ENCODE measurements around the gene SRRM1.

SRRM1 gene

DNA sequence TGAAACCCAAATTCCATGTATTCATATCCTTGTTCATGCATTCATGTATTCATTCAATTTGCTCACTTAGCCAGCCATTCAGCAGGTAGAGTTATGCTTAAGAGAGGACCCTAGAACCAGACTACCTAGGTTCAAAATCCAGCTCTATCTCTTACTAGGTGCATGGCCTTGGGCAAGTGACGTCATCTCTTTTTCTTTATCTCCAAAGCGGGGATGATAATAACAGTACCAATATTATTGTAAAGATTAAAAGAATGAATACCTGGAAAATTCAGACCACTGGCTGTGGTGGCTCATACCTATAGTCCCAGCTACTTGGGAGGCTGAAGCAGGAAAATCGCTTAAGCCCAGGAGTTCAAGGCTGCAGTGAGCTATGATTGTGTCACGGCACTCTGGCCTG is 68.2 kb downstream of the SRRM1 start:
- H3K4me3 ChIP-seq (ENCODE audit: low read depth, low read length) = no peak overlapping the region
- in situ Hi-C loops (cut with HindIII; ENCODE audit: low sequenced_read_pairs) = no loop called here
- DNase-seq (ENCODE audit: low read depth, low spot score) = no peak
- TF ChIP-seq, protein P1, sequence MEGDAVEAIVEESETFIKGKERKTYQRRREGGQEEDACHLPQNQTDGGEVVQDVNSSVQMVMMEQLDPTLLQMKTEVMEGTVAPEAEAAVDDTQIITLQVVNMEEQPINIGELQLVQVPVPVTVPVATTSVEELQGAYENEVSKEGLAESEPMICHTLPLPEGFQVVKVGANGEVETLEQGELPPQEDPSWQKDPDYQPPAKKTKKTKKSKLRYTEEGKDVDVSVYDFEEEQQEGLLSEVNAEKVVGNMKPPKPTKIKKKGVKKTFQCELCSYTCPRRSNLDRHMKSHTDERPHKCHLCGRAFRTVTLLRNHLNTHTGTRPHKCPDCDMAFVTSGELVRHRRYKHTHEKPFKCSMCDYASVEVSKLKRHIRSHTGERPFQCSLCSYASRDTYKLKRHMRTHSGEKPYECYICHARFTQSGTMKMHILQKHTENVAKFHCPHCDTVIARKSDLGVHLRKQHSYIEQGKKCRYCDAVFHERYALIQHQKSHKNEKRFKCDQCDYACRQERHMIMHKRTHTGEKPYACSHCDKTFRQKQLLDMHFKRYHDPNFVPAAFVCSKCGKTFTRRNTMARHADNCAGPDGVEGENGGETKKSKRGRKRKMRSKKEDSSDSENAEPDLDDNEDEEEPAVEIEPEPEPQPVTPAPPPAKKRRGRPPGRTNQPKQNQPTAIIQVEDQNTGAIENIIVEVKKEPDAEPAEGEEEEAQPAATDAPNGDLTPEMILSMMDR (IDR thresholded peaks at IDR 0.05; ENCODE audit: low read depth, low read length) = no peak

DNA sequence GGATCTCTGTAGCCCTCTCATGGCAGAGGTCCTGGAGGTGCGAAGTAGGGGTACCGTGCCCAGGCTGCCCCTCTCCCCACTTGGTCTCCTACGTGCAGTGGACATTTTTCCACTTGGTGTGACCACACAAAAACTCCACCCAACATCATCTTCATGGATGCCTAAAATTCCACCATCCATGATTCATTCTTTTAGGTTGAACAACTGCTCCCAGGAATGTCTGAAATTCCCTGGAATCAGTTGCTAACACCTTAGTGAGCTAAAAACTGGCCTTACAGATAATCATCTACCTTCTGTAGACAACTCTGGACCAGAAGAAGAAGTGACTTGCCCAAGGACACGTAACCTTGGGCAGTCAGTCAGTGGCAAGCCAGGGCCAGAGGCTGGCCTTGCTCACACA is 70.1 kb downstream of the SRRM1 start:
- in situ Hi-C loops (cut with HindIII; ENCODE audit: low sequenced_read_pairs) = no loop called here
- H3K4me3 ChIP-seq (ENCODE audit: low read depth, low read length) = no peak overlapping the region
- no peak for DNase-seq (ENCODE audit: low read depth, low spot score)
- TF ChIP-seq, protein P1 (IDR thresholded peaks at IDR 0.05; ENCODE audit: low read depth, low read length) = no peak

DNA sequence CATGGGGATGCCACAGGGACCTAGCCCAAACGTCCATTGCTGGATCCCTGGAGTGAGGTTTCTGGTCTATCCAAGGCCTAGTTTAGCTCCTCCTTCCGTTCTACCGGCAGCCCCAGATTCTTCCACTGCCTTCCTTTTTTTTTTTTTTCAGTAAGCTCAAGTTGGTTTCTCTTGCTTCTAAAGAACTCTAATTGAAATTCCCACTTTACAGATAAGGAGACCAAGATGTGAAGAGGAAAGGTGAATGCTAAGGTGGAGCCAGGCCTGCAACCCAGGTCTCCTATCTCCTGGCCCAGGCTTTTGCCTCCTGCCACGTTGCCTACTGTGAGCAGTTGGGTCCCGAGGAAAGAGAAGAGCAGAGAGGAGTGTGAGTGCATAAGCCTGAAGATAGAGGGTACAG is 70.6 kb downstream of the SRRM1 start:
- in situ Hi-C loops (cut with HindIII; ENCODE audit: low sequenced_read_pairs) = no loop called here
- DNase-seq (ENCODE audit: low read depth, low spot score) = no peak
- no peak overlapping the region for H3K4me3 ChIP-seq (ENCODE audit: low read depth, low read length)
- TF ChIP-seq, protein P1 (IDR thresholded peaks at IDR 0.05; ENCODE audit: low read depth, low read length) = no peak

DNA sequence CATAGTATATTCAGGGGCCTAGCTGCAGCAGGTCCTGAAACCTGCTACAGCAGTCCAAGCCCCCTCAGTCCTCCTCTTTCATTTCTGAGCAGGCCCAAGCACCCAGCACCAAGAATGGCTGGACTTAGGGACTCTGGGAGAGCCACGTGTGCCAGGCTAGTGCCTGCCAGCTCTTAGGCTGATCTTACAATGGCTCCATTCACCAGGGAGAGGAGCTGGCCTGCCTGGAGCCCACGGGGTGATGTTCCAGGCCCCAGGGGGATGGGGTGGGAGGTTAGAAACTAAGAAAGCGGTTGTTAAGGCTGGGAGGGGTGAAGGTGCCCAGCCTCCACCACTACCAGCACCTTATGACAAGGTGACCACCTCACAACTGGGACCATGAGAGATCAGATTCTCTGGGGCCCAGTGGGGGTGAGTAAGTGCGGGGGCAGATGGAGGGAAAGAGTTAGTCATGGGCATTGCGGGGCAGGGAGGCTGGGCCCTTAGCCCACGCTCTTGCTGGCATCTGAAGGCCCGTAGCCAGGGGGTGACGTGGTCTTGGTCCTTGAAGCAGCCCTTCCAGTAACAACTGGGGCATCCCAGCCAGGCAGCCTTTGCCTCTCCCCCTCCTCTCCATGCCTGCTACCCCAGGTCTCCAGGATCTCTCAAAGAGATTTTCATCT is 71.9 kb downstream of the SRRM1 start:
- in situ Hi-C loops (cut with HindIII; ENCODE audit: low sequenced_read_pairs) = no loop called here
- DNase-seq (ENCODE audit: low read depth, low spot score) = peak; percentile 57
- TF ChIP-seq, protein P1 (IDR thresholded peaks at IDR 0.05; ENCODE audit: low read depth, low read length) = no peak
- no peak overlapping the region for H3K4me3 ChIP-seq (ENCODE audit: low read depth, low read length)

DNA sequence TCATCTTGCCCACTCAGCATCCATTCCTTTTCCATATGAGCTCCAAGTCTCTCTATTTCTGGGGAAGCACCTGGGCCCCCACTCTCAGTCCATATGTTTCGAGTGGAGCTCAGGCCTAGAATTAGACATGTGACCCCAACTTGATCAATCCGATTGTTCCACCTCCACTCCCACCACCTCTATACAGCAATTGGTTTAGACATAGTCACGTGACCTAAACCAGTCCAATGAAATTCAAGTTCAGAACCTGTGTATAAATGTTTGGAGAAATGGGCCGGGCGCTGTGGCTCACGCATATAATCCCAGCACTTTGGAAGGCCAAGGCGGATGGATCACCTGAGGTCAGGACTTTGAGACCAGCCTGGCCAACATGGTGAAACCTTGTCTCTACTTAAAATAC is 72.6 kb downstream of the SRRM1 start:
- no peak overlapping the region for H3K4me3 ChIP-seq (ENCODE audit: low read depth, low read length)
- DNase-seq (ENCODE audit: low read depth, low spot score) = no peak
- in situ Hi-C loops (cut with HindIII; ENCODE audit: low sequenced_read_pairs) = no loop called here
- TF ChIP-seq, protein P1 (IDR thresholded peaks at IDR 0.05; ENCODE audit: low read depth, low read length) = no peak

DNA sequence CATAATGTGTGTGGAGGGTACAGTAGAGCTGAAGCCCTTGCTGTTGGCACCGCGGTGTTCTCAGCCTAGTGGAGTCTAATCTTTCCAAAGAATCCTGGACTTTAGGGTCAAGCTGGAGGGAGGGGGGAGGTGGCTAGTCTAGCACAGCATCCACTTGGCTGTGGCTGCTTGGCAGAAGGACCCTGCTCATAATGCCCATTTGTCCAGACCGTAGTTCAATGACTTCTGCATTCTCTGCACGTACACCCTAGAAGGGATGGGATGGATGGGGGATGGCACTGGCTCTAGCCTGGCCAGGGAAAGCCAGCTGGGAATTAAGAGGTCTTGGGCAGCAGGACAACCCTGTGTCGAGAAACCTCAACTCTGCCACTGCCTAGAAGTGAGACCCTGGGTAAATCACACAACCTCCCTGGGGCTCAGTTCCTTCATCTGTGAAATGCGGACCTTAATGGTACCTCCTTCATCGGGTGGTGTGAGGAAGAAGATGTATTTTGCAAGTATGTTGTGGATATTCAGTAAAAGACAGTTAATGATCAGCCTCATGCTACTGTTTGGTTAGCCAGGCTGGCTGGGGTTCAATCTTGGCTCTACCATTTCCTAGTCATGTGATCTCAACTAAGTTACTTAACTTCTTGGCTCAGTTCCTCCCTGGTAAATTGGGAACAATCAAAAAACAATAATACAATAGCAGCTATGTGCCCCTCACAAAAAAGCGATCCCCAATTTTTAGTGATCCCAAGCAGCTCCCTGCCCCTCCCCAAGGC is 75.0 kb downstream of the SRRM1 start:
- in situ Hi-C loops (cut with HindIII; ENCODE audit: low sequenced_read_pairs) = no loop called here
- TF ChIP-seq, protein P1 (IDR thresholded peaks at IDR 0.05; ENCODE audit: low read depth, low read length) = no peak
- no peak overlapping the region for H3K4me3 ChIP-seq (ENCODE audit: low read depth, low read length)
- no peak for DNase-seq (ENCODE audit: low read depth, low spot score)
